T1000 (cell line): ENCODE results near the gene TEX36.
A peak's percentile ranks its signal among the peaks of the same experiment; 100 is the strongest.
"Not testable (repeated sequence)": the region's sequence is repeated elsewhere in the genome, so short reads cannot be mapped to it uniquely, and the experiment has no call there.

ENCODE experiments used
- DNase-seq: peaks from one replicate; lab custom pipeline; 2025; ENCODE audit warnings: mixed read lengths; lab: John Stamatoyannopoulos, UW

TEX36 gene, protein sequence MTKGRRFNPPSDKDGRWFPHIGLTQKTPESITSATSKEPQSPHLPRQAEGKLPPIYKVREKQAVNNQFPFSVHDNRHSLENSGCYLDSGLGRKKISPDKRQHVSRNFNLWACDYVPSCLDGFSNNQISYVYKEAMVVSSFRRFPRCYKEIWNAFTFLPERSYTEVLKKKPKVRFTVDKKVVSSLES

DNA sequence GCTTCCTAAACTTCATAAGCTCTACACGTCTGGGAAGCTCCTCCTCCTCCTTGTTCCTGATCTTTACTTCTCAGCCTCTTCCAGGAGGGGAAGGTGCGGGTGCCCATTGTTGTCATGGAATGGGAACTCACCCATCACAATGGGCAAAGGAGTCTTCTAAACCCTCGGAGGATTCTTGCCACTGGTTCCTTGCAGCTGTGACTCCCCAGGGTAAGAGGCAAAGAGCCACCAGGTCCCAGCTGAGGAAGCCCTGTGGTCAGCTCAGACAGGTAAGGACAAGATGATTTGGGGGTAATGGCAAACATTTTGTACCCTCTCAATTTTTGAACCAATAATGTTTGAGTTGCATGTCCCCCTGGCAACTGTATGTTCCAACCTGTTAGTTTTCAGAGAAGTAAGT, at the start of gene TEX36:
TEX36 (minus strand) TSS at position 101 of the 400 bp plus-strand sequence. CDS start 174 bp downstream, outside the sequence.
- DNase-seq, result no peak

DNA sequence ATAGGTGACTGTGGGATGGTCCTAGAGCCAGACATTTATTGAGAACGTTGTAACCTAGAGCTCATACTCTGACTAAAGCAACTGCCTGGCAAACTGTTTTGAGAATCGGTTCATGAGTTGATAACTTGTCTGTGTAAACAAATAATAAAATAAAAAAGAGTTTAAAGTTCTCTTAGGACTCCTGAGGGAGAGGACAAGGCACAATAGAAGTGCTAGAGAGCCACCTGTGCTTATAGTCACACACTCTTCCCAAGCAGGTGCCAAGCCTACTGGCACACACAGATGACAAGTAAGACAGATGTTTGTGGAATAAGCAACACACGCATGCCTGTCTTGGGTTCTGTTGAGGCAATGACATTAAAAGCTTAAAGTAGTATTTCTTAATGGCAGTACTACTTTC, 44.5 kb upstream of the TEX36 start:
- no peak for DNase-seq

DNA sequence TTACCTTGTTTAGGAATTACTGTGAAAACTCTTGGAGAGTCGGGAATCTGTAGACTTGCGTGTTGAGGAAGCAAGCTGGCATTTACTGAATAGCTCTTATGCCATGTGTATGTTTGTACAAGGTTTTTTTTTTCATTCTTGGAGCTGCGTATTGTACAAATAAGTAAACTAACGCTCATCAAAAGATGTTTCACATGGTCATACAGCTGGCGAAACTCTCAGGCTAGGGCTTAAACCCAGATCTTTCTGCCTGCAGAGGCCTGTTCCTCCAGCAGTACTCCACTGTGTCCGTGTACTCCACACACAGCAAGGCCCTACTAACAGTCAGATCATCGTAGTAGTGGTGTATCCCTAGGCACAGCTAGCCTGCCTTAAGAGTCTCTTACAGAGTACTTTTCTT, 44.0 kb upstream of the TEX36 start:
- no peak for DNase-seq

DNA sequence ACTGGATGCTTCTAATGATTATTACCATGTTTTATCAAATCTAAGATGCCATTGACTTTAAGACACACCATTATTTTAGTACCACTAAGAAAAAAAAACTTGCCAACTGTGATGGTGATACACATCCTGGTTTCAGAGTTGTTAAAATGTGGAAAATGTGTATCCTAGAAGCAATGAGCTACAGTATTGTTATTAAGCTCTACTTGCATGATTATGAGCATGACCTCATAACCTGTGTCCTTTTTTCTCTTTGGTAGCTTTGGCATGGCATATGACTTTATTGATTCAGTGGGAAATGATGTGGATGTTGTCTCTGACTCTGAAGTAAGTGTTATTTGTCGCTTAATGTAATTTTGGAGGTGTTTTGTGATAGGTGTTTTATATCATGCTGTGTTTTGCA, 39.8 kb upstream of the TEX36 start:
- no peak for DNase-seq

DNA sequence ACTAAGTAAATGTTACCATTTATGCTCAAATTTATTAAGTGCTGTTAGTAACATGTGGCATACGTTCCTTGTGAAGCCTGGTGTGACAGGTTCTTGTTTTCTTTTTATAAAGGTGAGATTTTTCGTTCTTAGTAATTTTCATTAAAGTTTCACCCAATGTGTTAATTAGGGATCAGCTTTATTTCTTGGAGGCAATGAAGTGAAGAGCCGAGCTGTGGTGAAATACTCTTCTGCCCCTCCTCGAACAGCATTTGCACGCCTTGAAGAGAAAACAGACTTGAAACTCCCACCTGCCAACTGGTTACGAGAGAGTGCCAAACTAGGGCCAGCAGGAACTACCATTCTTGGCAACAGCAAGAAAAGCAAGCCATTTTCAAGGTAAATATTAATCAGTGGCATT, 38.1 kb upstream of the TEX36 start:
- DNase-seq, result no peak

DNA sequence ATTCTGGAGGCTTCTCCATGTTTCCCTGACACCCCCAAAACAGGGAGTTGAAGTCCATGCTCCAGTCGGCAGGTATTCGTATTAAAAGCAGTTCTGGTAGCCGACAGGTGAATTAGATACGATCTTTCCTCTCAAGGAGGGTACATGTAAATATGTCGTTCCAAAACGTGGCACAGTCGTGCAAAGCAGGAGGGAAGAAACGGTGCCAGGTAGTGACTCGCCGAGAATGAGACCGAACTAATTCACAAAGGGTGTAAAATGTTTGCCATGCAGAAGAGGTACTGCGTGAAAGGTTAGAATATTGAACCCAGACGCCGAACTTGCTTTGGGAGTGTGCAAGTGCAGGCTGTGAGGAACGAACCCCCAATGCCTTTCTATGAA, 37.0 kb upstream of the TEX36 start:
- no peak for DNase-seq

DNA sequence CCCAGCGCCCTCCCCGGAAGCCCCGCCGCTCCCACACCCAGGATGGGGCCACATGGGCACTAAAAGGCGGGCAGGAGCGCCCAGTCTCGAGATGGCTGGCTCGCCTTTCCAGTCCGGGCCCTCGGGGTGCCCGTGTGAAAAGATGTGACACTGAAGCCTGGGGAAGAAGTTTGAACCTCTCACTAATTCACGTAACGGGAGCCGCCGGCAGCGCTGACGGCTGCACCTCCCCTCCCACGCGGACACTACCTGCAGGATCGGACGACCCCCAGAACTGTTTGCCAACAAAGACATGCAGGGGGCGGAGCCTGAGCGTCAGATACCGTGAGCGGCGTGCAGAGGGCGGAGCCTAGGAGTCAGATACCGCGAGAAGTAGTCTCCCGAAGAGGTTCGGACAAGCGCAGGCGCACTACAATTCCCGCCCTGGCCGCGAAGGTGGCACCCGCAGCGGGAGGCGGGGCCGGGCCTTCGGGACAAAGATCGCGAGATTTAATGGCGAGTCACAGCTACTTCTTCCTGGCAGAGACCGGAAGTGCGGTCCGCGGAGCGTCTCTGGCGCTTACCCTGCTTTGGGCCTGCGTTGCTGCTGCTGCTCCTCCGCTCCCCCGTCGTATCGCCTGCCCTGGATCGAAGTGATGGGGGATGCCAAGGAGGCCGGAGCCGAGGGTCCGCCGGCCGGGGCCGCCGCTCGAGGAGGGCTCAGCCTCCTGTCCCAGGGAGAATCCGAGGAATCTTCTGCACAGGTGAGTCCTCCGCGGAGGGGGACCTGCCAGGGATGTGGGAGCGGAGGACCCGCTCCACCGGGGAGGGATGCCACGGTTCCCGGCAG, 36.4 kb upstream of the TEX36 start, which contains the start of gene EDRF1:
EDRF1 (plus strand) TSS at position 537 of the 829 bp plus-strand sequence; CDS start at position 636, 99 bp downstream.
- DNase-seq, result peak; percentile 99

DNA sequence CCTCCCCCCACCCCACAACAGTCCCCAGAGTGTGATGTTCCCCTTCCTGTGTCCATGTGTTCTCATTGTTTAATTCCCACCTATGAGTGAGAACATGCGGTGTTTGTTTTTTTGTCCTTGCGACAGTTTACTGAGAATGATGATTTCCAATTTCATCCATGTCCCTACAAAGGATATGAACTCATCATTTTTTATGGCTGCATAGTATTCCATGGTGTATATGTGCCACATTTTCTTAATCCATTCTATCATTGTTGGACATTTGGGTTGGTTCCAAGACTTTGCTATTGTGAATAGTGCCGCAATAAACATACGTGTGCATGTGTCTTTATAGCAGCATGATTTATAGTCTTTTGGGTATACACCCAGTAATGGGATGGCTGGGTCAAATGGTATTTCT, 31.8 kb upstream of the TEX36 start:
- DNase-seq, result not testable (repeated sequence)

DNA sequence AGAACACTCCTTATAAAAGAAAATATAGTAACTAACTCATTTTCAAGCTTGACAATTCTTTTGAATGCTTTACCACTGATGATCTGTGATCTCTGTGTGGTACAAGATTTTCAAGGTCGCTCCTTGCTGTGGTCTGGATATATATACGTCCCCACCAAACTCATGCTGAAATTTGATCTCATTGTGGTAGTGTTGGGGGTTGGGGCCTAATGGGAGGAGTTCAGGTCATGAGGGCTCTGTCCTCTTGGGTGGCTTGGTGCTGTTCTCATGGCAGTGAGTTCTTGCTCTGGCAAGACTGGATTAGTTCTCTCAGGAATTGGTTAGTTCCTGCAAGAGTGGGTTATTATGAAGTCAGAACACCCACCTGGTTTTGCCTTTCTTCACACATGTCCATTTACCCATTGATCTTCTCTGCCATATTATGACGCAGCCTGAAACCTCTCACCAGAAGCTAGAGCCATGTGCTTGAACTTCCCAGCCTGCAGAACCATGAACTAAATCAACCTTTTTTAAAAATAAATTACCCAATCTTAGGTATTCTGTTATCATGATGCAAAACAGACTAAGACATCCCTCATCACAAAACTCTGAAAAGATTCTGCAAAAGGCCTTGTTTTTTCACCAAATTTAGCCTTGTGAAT, 28.3 kb upstream of the TEX36 start:
- no peak for DNase-seq

DNA sequence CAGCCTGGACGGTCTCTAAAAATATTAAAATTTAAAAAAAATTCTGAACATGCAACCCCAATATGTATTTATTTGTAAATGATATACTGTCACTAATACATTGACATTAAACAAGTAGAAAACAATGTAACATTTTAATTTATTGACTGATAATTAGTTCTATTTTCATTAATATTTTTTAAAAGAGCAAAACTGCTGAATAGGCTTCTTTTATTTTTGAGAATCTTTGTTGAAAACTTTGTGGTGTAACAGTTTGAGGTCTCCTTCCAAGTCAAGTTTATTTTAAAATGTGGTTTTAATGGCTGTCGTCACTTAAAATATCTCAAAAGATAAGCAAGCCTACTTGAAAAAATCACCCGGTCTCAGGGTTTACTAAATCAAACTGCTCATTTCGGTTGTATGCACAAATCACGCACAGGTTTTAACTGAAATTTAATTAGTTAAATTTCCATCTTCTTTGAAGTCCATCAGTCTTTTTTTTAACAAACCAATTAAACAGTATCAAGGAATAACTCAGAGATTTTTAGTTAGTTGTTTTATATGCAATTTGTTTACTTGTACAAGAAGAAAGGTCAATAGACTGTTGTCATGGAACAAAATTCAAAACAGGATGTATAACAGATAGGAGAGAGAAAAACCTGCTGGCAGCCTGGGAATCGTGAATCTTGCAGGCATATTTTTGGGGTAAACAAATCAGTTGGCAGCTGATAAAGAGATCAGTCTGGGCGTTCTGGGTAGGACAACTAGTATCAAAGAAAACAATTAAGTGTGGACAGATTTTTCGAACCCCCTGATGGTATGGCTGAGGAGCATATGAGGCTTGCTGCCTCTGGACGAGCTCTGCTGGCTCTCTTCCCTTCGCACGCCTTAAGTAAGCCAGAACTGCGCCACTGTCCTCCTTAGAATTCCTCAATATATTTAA, 26.9 kb upstream of the TEX36 start:
- no peak for DNase-seq

DNA sequence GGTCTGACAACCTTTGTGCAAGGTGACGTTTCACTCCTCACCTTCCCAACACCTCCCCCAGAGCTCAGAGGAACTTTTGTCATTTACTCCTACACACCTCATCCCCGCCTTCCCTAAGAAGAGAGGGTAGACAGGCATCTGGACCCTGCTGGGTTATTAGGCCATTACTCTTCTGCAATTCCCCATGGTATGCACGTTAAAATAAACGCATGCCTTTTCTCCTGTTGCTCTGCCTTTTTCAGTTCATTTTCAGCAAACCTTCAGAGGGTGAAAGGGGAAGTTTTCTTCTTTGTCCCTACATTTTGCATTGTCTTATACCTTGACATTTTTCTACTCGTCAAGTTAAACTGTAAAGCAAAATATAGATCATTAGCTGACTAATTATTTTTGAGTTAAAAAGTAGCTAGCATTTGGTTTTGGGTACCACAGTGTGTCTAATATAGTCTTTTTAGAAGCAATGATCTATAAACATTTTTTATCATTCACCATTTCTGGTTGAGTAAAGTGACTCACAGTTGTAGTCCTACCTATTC, 26.1 kb upstream of the TEX36 start:
- no peak for DNase-seq

DNA sequence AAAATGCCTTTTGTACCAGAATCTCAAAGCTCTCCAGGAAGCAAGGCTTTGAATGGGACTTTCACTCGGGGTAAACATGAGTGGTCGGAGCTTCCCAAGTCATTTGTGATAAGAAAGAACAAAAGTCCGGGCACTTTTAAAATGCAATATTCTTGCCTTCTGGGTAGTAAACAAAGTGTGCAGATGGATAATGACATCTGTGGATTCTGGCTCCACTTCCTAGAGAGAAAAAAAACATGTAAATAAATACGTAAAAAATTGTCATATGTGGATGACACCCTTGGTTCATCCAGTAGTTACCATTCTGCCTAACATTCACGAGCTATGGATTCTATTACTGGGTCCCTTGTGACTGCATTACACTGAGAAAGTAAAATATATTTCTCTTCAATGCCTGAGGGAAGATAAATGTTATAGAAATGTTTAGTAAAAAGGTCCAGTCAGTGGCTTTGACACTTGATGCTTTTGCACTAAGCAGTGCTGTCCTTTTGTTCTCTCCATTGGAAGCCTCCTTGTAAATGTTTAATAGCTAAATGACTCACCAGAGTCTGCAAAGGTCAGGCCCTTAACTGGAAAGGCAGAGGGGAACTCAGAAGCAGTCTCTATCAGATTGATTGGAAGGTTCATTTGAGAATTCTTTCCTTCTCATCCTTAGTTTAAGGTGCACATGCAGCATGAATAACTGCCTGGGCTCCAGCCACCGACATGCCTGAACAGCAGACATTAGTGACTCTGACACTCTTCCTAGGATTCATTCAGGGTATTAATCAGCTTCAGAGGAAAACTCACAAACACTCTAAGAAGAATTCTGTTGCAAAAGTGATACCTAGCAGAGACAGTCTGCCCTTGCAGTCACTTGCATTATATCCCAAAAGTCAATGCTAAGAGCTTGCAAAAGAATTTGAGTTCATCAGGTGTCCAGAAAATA, 24.8 kb upstream of the TEX36 start:
- no peak for DNase-seq

DNA sequence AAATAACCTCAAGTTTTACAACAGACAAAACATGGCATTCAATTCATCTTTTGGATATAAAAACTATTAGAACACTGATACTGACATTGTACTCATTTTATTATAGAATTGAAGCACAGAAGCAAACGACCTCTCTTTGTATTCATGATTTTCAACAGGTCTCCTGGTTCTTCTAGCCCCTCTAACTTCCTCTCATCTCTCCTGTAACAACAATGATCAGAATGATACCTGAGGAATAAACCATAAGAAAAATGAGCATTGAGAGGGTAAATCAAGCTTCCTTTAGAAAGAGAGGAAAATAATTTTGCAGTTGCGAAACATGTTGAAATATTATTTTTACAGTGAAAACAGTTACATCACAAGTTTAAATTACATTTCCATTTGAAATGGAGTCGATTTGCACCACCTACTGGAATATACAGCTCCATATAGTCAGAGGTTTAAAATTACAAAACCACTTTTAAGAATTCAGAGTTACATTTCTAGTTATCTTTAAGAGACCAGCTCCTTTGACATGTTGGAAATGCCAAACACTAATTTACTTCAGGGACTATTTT, 17.5 kb upstream of the TEX36 start:
- DNase-seq, result no peak

DNA sequence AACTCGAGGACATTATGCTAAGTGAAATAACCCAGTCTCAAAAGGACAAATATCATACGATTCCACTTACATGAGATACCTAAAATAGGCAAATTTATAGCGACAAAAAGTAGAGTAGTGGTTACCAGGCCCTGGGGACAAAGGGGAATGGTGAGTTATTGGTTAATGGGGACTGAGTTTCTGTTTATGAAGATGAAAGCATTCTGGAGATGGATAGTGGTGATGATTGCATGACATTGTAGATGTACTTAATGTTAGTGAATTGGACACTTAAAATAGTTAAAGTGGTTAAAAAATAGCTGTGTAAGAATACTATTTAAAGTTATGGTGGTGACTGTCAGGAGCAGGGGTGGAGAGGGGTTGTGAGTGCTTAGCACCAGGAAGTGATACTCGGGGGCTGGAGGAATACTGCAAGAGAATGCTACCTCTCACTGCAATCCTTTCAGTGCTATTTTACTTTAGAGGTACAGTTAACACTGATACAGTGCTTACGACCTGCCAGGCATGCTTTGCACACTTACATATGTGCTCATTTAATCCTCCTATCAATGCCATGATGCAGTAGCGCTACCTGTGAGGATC, 16.7 kb upstream of the TEX36 start:
- no peak for DNase-seq

DNA sequence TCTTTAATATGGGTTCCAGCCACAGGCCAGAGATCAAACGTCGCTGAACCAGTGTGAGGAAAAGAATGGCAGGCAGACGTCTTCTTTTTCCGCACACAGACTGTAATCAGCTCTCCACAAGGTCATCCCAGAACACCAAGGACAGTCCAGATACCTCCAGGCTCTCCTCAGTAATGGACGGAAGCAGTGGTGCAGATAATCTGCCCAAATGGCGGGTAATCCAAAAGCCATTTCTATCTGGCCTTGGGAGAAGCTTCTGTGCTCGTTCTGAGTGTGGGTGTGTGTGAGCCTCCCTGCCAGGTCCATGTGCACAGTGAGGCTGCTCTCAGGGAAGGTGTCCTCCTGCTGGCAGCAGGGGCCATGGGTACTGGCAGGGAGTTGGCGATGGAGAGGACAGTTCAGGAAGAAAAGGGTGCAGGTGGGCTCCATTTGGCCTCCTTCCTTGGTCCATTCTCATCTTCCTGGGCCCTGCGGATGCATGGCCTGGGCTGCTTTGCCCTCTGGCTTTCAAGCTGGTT, 15.6 kb upstream of the TEX36 start:
- DNase-seq, result no peak

DNA sequence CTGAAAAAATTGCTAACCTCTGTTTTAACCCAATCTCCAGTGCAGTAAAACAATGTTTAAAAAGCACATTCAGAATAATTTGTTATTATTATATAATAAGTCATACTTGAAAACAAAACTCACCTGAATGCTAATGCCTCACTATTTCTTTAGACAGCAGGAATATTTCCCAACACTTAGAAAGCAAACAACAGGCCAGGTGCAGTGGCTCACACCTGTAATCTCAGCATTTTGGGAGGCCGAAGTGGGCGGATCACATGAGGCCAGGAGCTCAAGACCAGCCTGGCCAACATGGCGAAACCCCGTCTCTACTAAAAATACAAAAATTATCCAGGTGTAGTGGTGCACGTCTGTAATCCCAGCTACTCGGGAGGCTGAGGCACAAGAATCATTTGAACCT, 13.9 kb upstream of the TEX36 start:
- DNase-seq, result not testable (repeated sequence)

DNA sequence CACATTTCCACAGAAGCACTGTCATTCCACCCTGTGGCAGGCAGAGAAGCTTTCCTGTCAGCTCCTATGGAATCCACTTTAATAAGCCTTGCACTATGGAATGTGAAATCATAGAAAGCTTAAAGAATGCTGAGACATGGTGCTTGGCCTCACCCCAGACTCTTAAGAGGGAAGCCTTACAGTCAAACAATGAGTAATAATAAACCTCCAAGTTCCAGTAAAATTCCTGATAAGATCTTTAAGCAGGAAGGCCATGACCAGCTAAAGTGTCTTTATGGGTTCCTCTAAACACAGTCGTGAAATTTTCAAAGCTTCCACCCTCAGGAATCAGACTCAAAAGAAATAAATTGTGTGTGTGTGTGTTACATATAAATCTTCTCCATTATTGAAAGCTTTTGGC, 11.9 kb upstream of the TEX36 start:
- no peak for DNase-seq

DNA sequence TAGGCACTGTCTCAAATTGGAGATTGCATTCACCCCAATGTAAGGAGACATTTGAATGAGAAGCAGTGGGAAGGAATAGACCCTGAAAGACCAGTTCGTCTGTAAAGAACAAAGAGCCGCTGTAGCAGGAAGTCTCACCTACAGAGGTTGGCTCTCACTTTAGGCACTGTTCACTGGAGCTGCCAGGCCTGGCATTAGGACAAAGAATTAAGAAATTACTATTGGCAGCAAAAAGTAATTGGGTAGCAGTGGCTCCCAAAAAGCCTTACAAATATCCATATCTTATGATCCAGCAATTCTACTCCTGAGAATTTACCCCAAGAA, 10.5 kb upstream of the TEX36 start:
- DNase-seq, result no peak

DNA sequence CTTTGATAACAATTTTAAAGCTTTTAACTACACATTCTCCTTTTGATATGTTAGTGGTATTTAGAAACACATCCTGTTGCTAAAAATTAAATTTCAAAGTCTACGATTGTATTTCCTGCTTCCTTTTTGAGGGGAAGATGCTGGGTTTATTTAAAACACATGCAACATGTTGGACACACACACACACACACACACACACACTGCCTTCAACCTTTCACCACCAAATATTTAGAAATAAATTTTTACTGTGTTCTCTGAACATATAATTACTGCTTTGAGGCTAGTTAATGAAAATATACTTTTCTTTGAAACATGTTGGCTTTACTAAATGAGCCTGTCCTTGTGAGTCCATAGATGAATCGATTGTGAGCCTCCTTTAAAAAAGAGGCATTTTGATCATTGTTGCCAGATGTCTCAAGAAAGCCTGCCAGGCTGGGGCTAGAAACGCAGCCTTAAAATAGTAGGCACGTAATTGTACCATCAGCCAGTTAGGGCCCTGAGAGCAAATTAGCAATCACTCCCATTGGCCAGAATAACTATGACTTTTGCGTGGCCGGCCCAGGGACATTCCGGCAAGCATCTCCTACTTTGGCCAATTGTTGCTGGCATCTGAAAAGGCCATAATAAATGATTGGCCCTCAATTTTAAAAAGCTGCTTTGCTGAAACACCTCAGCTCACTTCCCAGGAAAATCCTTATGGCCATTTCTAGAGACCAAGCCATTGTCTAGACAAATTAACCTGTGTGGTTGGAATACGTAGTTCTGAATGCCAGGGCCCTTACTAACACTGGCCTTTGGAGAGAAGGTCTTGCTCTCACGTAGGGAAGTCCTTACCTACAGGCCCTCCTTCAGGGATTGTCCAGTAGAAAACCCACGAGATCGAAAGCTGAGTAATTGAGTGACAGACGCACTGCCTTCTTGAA, 9.9 kb upstream of the TEX36 start:
- no peak for DNase-seq
